Esophagus muscularis mucosa (tissue), 4 donors: ENCODE measurements around the gene LRRC73. TPM values are rescaled to one million over a fixed set of nuclear protein-coding genes. Genes with fewer than 3 reads are reported as not detected.

Experiments
- DNase-seq: peaks from one replicate; pipeline ENCODE4 v3.0.0-alpha.2; 2017; ENCODE audit errors: extremely low spot score
- H3K27ac ChIP-seq, 4 donors: fragments of 200-600 bp; sonication (generic); replicated peaks in 1 of 4; 1 replicate in 3 of 4; 2 replicates in 1 of 4; pipeline ENCODE4 v1.5.1; 2016 to 2019; ENCODE audit warnings: mild to moderate bottlenecking in 1 of 4
- H3K27me3 ChIP-seq, 4 donors: fragments of 200-600 bp; sonication (generic); one replicate each; pipeline versions ENCODE4 v1.5.1 to v1.6.0; 2016 to 2019
- H3K36me3 ChIP-seq, 4 donors: fragments of 200-600 bp; sonication (generic); one replicate each; pipeline ENCODE4 v1.5.1; 2016 to 2019
- H3K4me1 ChIP-seq, 4 donors: fragments of 200-600 bp; sonication (generic); one replicate each; pipeline ENCODE4 v1.5.1; 2016 to 2019
- H3K4me3 ChIP-seq, 4 donors: fragments of 200-600 bp; sonication (generic); 1 replicate in 2 of 4; 2 replicates in 2 of 4; pipeline ENCODE4 v1.5.1; 2016 to 2019; ENCODE audit warnings: mild to moderate bottlenecking in 4 of 4, moderate library complexity in 1 of 4
- H3K9me3 ChIP-seq, 4 donors: fragments of 200-600 bp; sonication (generic); 1 replicate in 3 of 4; 2 replicates in 1 of 4; pipeline ENCODE4 v1.5.1; 2016 to 2019
- CTCF ChIP-seq, 3 experiments: fragments of 200-600 bp in 2 of 3; fragments of 450-650 bp in 1 of 3; sonication (generic) in 2 of 3; IDR thresholded peaks; one replicate each; pipeline ENCODE4 v1.5.1; 2017 to 2019; ENCODE audit warnings: antibody characterized with exemption in 3 of 3, mild to moderate bottlenecking in 2 of 3, moderate library complexity in 1 of 3
- EP300 ChIP-seq: sonication (generic); formaldehyde crosslinking; IDR thresholded peaks from one replicate; pipeline ENCODE4 v1.6.1; 2017; ENCODE audit warnings: antibody characterized with exemption
- POLR2A ChIP-seq: fragments of 450-650 bp; IDR thresholded peaks from one replicate; pipeline ENCODE4 v1.6.1; 2017; ENCODE audit warnings: antibody characterized with exemption, moderate library complexity, mild to moderate bottlenecking, low read depth
- POLR2AphosphoS5 ChIP-seq, 2 donors: sonication (generic); formaldehyde crosslinking; IDR thresholded peaks; one replicate each; pipeline ENCODE4 v1.6.1; 2017; ENCODE audit warnings: antibody characterized with exemption in 2 of 2
- WGBS: methylation state at CpG from one replicate; pipeline ENCODE4 v1.1.5; 2018; 5-methylcytosine and 5-hydroxymethylcytosine counted together
- intact Hi-C: fragments of 100-400 bp; cut with DNase I; formaldehyde crosslinking; loops from one replicate; pipeline ENCODE4 v1.15.1; 2023
- total RNA-seq, 4 donors: library from RNA; depleted of rRNA; stranded (reverse); fragments of >200 nt; gene quantifications; one replicate each; pipeline versions ENCODE4 v1.1.0 to v1.2.1, GENCODE V29; 2016

LRRC73 gene
- total RNA-seq, 4 donors from 2014 or later, result 0.50 to 1.4 (median 0.75) TPM; not detected in 1

GRCh38 chr6:43524483-43524961 is 14.4 kb upstream of the LRRC73 start:
- H3K4me3 ChIP-seq, result no peak overlapping the region
- 80% methylated on average over 7 of the region's 10 CpGs for WGBS
- H3K27ac ChIP-seq, result no peak overlapping the region
- H3K4me1 ChIP-seq, result peaks cover 0 to 6% (median 0%) of the 10 kb centered on the region in 4 donors
- no peaks in the 10 kb centered on the region for H3K27me3 ChIP-seq
- no peak for TF ChIP-seq POLR2A
- H3K9me3 ChIP-seq, result no peaks in the 10 kb centered on the region
- H3K36me3 ChIP-seq, result peaks cover 63 to 100% (median 98%) of the 10 kb centered on the region in 4 donors
- intact Hi-C loops, result no loop called here
- no peak for DNase-seq

GRCh38 chr6:43523284-43523683 is 13.1 kb upstream of the LRRC73 start:
- Histone ChIP-seq H3K36me3 (peaks cover 57 to 93% (median 91%) of the 10 kb centered on the region in 4 donors), H3K27me3 (no peaks in the 10 kb centered on the region), H3K4me1 (peaks cover 6 to 13% (median 7%) of the 10 kb centered on the region in 4 donors), H3K4me3 (no peak overlapping the region), H3K9me3 (no peaks in the 10 kb centered on the region), H3K27ac (no peak overlapping the region)
- 84% methylated on average over 3 of the region's 3 CpGs for WGBS
- intact Hi-C loops, result no loop called here
- TF ChIP-seq POLR2AphosphoS5 (IDR thresholded peaks at IDR 0.05), result no peak
- TF ChIP-seq CTCF (IDR thresholded peaks at IDR 0.05), result no peak
- no peak for TF ChIP-seq EP300
- TF ChIP-seq POLR2A, result no peak
- DNase-seq, result no peak

- Histone ChIP-seq H3K36me3 (peaks cover 51 to 87% (median 85%) of the 10 kb centered on the region in 4 donors), H3K4me1 (peaks cover 12 to 18% (median 13%) of the 10 kb centered on the region in 4 donors), H3K9me3 (no peaks in the 10 kb centered on the region), H3K27me3 (no peaks in the 10 kb centered on the region), H3K4me3 (no peak overlapping the region), H3K27ac (no peak overlapping the region)
- 89% methylated on average over 8 of the region's 8 CpGs for WGBS
- intact Hi-C loops, result no loop called here
- no peak for DNase-seq
- TF ChIP-seq POLR2A, result no peak
- no peak for TF ChIP-seq POLR2AphosphoS5 (IDR thresholded peaks at IDR 0.05)
- no peak for TF ChIP-seq EP300
- no peak for TF ChIP-seq CTCF (IDR thresholded peaks at IDR 0.05)
Observed at GRCh38 chr6:43522547-43523261, 12.6 kb upstream of the LRRC73 start.

GRCh38 chr6:43521836-43522235 is 11.7 kb upstream of the LRRC73 start:
- Histone ChIP-seq H3K4me3 (no peak overlapping the region), H3K27me3 (no peaks in the 10 kb centered on the region), H3K4me1 (peaks cover 17 to 23% (median 18%) of the 10 kb centered on the region in 4 donors), H3K27ac (no peak overlapping the region), H3K9me3 (no peaks in the 10 kb centered on the region), H3K36me3 (peaks cover 43 to 78% (median 77%) of the 10 kb centered on the region in 4 donors)
- no peak for DNase-seq
- WGBS, result 74% methylated on average over 2 of the region's 2 CpGs
- intact Hi-C loops, result no loop called here
- TF ChIP-seq POLR2A (no peak), CTCF (IDR thresholded peaks at IDR 0.05) (no peak)

- Histone ChIP-seq H3K9me3 (no peaks in the 10 kb centered on the region), H3K4me1 (peaks cover 30 to 34% (median 31%) of the 10 kb centered on the region in 4 donors), H3K36me3 (peaks cover 42 to 69% (median 65%) of the 10 kb centered on the region in 4 donors), H3K4me3 (no peak overlapping the region), H3K27ac (no peak overlapping the region), H3K27me3 (no peaks in the 10 kb centered on the region)
- no peak for TF ChIP-seq CTCF (IDR thresholded peaks at IDR 0.05)
- TF ChIP-seq POLR2AphosphoS5 (IDR thresholded peaks at IDR 0.05), result no peak
- no peak for TF ChIP-seq EP300
- TF ChIP-seq POLR2A, result no peak
- WGBS, result 83% methylated on average over 8 of the region's 8 CpGs
- intact Hi-C loops, result no loop called here
- no peak for DNase-seq
Observed at GRCh38 chr6:43520097-43520496, 10.0 kb upstream of the LRRC73 start.
